Loucy (cell line): Measurements from ENCODE around the gene TXN2.
"Not testable (repeated sequence)": the region's sequence is repeated elsewhere in the genome, so short reads cannot be mapped to it uniquely, and the experiment has no call there.

Experiments used
- H2AFZ ChIP-seq: fragments of 200-600 bp; sonication (generic); 2 replicates; pipeline ENCODE4 v1.6.0; 2016; ENCODE audit warnings: antibody characterized with exemption, mild to moderate bottlenecking, low read length, moderate library complexity
- H3F3A ChIP-seq: fragments of 200-600 bp; 2 replicates; pipeline ENCODE4 v1.6.0; 2016; ENCODE audit warnings: antibody characterized with exemption, low read depth, mild to moderate bottlenecking
- H3K27me3 ChIP-seq: fragments of 200-600 bp; sonication (generic); 2 replicates; pipeline ENCODE4 v1.6.1; 2014; ENCODE audit warnings: low read length, mild to moderate bottlenecking; ENCODE audit not compliant: insufficient read depth, poor library complexity, severe bottlenecking
- H3K36me3 ChIP-seq: fragments of 200-600 bp; sonication (generic); 2 replicates; pipeline ENCODE4 v1.6.1; 2016; ENCODE audit warnings: low read length; ENCODE audit not compliant: insufficient read depth
- H3K4me1 ChIP-seq: fragments of 200-600 bp; sonication (generic); 2 replicates; pipeline ENCODE4 v1.5.1; 2014; ENCODE audit warnings: low read length, mild to moderate bottlenecking; ENCODE audit not compliant: insufficient read depth, poor library complexity, severe bottlenecking
- H3K4me2 ChIP-seq: fragments of 200-600 bp; sonication (generic); 2 replicates; pipeline ENCODE4 v1.6.0; 2014; ENCODE audit warnings: antibody characterized with exemption, low read length, low read depth, mild to moderate bottlenecking; ENCODE audit not compliant: poor library complexity, severe bottlenecking
- H3K4me3 ChIP-seq: fragments of 200-600 bp; sonication (generic); 2 replicates; pipeline ENCODE4 v1.5.1; 2014; ENCODE audit warnings: low read length, mild to moderate bottlenecking, mixed read lengths; ENCODE audit not compliant: poor library complexity, severe bottlenecking
- H3K79me2 ChIP-seq: fragments of 200-600 bp; sonication (generic); 2 replicates; pipeline ENCODE4 v1.6.1; 2014; ENCODE audit warnings: low read length; ENCODE audit not compliant: insufficient read depth
- H3K9ac ChIP-seq: fragments of 200-600 bp; sonication (generic); 2 replicates; pipeline ENCODE4 v1.6.0; 2014; ENCODE audit warnings: mild to moderate bottlenecking, low read depth, low read length, moderate library complexity; ENCODE audit not compliant: poor library complexity, severe bottlenecking
- H3K9me2 ChIP-seq: fragments of 200-600 bp; sonication (generic); replicated peaks from 2 replicates; pipeline ENCODE4 v1.6.1; 2016; ENCODE audit warnings: low read depth, low read length, mixed read lengths
- H3K9me3 ChIP-seq: fragments of 200-600 bp; sonication (generic); 2 replicates; pipeline ENCODE4 v1.6.1; 2014; ENCODE audit warnings: mild to moderate bottlenecking, antibody characterized with exemption, low read length, low read depth; ENCODE audit not compliant: insufficient read depth
- H4K20me1 ChIP-seq: fragments of 200-600 bp; sonication (generic); 2 replicates; pipeline ENCODE4 v1.6.0; 2014; ENCODE audit warnings: antibody characterized with exemption, low read length, mild to moderate bottlenecking; ENCODE audit not compliant: insufficient read depth, poor library complexity, severe bottlenecking
- CTCF ChIP-seq: fragments of 200-600 bp; sonication (generic); conservative IDR thresholded peaks from 2 replicates; pipeline ENCODE4 v1.5.1; 2014; ENCODE audit warnings: mild to moderate bottlenecking, antibody characterized with exemption, low read length
- EZH2phosphoT487 ChIP-seq: fragments of 200-600 bp; IDR thresholded peaks from 2 replicates; pipeline ENCODE4 v1.6.1; 2018; ENCODE audit warnings: antibody characterized with exemption, mild to moderate bottlenecking, moderate library complexity, borderline replicate concordance

Gene TXN2

DNA sequence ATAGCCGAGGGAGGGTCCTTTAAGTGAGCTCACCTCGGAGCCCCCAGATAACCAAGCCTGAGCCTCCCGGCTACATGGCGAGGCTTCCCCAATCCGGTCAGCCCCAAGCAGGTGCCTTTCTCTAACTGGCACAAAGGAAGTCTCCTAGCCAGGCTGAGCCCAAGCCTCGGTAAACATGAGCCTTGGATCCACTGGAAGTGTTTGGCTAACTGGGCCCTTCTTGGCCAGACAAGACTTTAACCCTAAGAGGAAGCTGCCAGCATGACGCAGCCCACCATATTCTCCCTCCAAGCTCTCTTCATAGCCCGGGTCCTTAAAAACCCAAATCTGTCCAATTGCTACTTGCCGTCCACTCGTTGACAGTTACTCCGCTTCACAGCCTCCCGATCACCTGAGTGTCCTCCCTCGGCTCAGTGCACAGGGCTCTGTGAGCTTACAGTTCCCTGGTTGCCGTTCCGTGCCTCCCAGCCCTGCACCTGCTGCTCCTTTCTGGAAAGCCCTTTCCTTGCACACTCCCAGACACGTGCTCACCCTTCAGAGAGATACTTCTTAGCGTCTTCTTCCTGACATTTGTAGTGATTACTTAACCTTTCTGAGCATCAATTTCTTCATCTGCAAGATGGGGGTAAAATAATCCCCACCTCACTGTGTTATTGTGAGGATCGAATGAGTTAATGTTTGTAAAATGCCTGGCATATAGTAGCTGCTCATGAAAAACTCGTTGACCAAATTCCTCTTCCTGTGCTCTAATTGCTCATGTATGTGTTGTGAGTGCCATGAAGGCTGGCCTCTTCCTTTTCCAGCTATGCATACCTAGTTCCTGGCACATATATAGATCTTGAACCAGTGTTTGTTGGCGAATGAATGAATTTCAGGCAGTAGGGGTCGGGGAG, 25.6 kb downstream of the TXN2 start:
- Histone ChIP-seq H3K4me3 (peak overlapping the region; percentile 84), H3K4me1 (peaks cover 53% of the 10 kb centered on the region), H3K27me3 (no peaks in the 10 kb centered on the region), H3K9ac (peak overlapping the region; percentile 86), H3F3A (peaks cover 10% of the 10 kb centered on the region), H3K36me3 (no peaks in the 10 kb centered on the region), H3K79me2 (peaks cover 12% of the 10 kb centered on the region), H2AFZ (peak overlapping the region; percentile 44), H3K4me2 (peak overlapping the region; percentile 83), H3K9me2 (no peaks in the 10 kb centered on the region), H3K9me3 (no peaks in the 10 kb centered on the region), H4K20me1 (no peaks in the 10 kb centered on the region)
- no peak for TF ChIP-seq EZH2phosphoT487
- TF ChIP-seq CTCF = no peak

DNA sequence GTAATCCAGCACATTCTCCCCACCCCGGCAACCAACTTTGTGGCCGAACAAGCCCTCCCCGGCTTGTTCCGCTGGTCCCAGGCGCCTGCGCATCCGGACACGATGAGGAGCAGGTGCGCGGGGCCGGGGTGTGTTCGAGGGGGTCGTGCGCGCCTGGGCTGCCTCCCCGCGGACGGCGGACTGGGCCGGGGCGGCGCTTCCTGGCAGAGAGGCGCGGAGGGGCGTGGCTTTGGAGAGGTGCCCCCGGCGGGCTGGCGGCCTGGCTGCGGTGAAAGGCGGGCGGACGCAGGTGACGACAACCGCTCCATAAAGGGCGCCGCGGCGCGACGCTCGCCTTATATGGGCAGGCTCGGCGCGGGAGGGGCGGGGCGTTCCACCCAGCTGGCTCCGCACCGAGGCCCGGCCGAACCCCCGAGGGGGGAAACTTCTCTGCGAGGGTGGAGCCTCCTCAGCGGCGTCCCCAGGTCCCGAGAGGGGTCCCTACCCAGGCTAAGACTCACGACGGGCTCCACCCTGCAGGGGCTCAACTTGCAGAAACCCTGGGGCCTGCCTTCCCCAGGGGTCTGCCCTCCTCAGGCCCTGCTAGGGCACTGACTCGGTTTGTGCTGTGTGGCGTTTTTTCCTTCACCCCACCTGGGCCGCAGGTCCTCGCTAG, 26.4 kb downstream of the TXN2 start:
- H3K9me2 ChIP-seq = no peaks in the 10 kb centered on the region
- H3K79me2 ChIP-seq = peaks cover 12% of the 10 kb centered on the region
- H3K4me3 ChIP-seq = peak overlapping the region; percentile 84
- H3K4me1 ChIP-seq = peaks cover 59% of the 10 kb centered on the region
- peak overlapping the region; percentile 86 for H3K9ac ChIP-seq
- no peaks in the 10 kb centered on the region for H3K9me3 ChIP-seq
- H2AFZ ChIP-seq = peak overlapping the region; percentile 44
- H4K20me1 ChIP-seq = no peaks in the 10 kb centered on the region
- no peak for TF ChIP-seq CTCF
- no peak for TF ChIP-seq EZH2phosphoT487
- no peaks in the 10 kb centered on the region for H3K27me3 ChIP-seq
- peaks cover 10% of the 10 kb centered on the region for H3F3A ChIP-seq
- H3K4me2 ChIP-seq = peak overlapping the region; percentile 83
- no peaks in the 10 kb centered on the region for H3K36me3 ChIP-seq

GRCh38 chr22:36453855-36454378, 27.5 kb downstream of the TXN2 start:
- H3K4me1 ChIP-seq = peaks cover 70% of the 10 kb centered on the region
- TF ChIP-seq EZH2phosphoT487 (no peak), CTCF (no peak)
- peaks cover 10% of the 10 kb centered on the region for H3F3A ChIP-seq
- H3K36me3 ChIP-seq = no peaks in the 10 kb centered on the region
- peak overlapping the region; percentile 83 for H3K4me2 ChIP-seq
- peaks cover 12% of the 10 kb centered on the region for H3K79me2 ChIP-seq
- peak overlapping the region; percentile 84 for H3K4me3 ChIP-seq
- no peaks in the 10 kb centered on the region for H3K9me3 ChIP-seq
- H2AFZ ChIP-seq = no peak overlapping the region
- H3K27me3 ChIP-seq = no peaks in the 10 kb centered on the region
- H3K9ac ChIP-seq = peak overlapping the region; percentile 86
- no peaks in the 10 kb centered on the region for H3K9me2 ChIP-seq
- no peaks in the 10 kb centered on the region for H4K20me1 ChIP-seq

- not testable (repeated sequence) for H3K36me3 ChIP-seq, H4K20me1 ChIP-seq, H3F3A ChIP-seq, H3K9me3 ChIP-seq, H3K27me3 ChIP-seq, H2AFZ ChIP-seq, H3K9me2 ChIP-seq
- Histone ChIP-seq H3K4me2 (peak overlapping the region; percentile 67), H3K4me3 (peak overlapping the region; percentile 51), H3K9ac (peak overlapping the region; percentile 62), H3K79me2 (peaks cover 12% of the 10 kb centered on the region), H3K4me1 (peaks cover 74% of the 10 kb centered on the region)
Measured at GRCh38 chr22:36452978-36453607, 28.3 kb downstream of the TXN2 start.
